ENCODE data around the gene BRSK2.

GRCh38 chr11:1502954-1503707 lies 113.4 kb downstream of the BRSK2 start:
- TF ChIP-seq CTCF (IDR thresholded peaks at IDR 0.05) (no peak), ZFX (IDR thresholded peaks at IDR 0.05; ENCODE audit: borderline replicate concordance) (no peak)

Data from 22Rv1 (cell line).